ENCODE data around the gene PAK6.
A peak's percentile ranks its signal among the peaks of the same experiment; 100 is the strongest.

Gene PAK6

DNA sequence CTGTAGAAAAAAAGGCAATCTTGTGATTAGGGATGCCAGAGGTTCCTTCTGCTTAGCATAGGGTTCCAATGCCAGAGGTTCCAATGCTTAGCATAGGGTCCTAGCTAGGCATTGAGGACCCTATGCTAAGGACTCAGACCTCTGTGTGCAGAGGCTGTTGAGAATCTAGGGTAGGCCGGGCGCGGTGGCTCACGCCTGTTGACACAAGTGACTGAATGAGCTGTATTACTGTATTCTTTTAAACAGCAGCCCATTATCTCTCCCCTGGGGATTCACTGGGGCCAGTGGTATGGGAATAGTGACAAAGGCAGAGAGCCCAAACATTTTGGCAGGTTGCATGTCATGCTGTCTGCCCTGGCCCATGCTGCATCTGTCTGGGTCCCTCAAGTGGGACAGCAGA lies 16.2 kb downstream of the PAK6 start:
- DNase-seq (ENCODE audit: low read depth), result no peak

- no peak for DNase-seq (ENCODE audit: low read depth)
Observed at GRCh38 chr15:40256638-40257235, 17.9 kb downstream of the PAK6 start.

- no peak for DNase-seq (ENCODE audit: low read depth)
Observed at GRCh38 chr15:40257656-40258450, 19.0 kb downstream of the PAK6 start.

GRCh38 chr15:40258544-40258943 lies 19.7 kb downstream of the PAK6 start:
- DNase-seq (ENCODE audit: low read depth), result no peak

GRCh38 chr15:40259021-40259420 lies 20.2 kb downstream of the PAK6 start:
- no peak for DNase-seq (ENCODE audit: low read depth)

GRCh38 chr15:40263024-40263754 lies 24.3 kb downstream of the PAK6 start:
- DNase-seq (ENCODE audit: low read depth), result no peak

- DNase-seq (ENCODE audit: low read depth), result no peak
Observed at GRCh38 chr15:40264321-40265153, 25.7 kb downstream of the PAK6 start.

GRCh38 chr15:40265355-40265754 lies 26.5 kb downstream of the PAK6 start:
- no peak for DNase-seq (ENCODE audit: low read depth)

DNA sequence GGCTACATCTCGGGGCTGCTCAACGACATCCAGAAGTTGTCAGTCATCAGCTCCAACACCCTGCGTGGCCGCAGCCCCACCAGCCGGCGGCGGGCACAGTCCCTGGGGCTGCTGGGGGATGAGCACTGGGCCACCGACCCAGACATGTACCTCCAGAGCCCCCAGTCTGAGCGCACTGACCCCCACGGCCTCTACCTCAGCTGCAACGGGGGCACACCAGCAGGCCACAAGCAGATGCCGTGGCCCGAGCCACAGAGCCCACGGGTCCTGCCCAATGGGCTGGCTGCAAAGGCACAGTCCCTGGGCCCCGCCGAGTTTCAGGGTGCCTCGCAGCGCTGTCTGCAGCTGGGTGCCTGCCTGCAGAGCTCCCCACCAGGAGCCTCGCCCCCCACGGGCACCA lies 27.0 kb downstream of the PAK6 start:
- DNase-seq (ENCODE audit: low read depth), result no peak

DNA sequence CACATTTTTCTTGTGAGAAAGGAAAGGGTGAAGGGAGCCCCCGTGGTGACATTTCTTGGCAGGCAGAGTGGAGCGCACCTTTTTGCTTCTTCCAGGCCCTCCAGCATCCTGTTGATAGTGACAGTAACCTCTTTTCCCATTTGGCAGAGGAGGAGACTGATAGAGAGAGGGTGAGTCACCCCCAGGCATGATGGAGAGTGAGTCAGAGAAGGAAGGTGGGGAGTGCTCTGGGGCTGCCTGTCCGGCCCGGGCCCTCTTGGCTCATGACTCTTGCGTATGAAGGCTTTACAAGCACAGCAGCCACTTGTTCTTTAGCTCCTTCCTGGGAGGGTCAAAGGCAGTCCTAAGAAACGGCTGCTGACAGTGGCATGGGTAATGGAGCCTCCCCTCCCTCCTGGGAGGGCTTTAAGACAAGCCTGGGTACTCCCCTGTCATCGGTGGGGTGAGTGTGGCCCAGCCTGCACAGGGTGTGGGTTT lies 28.0 kb downstream of the PAK6 start:
- no peak for DNase-seq (ENCODE audit: low read depth)

GRCh38 chr15:40267670-40268069 lies 28.8 kb downstream of the PAK6 start:
- DNase-seq (ENCODE audit: low read depth), result no peak

GRCh38 chr15:40269604-40270003 lies 30.7 kb downstream of the PAK6 start:
- no peak for DNase-seq (ENCODE audit: low read depth)

GRCh38 chr15:40270246-40270995 lies 31.6 kb downstream of the PAK6 start:
- no peak for DNase-seq (ENCODE audit: low read depth)

DNA sequence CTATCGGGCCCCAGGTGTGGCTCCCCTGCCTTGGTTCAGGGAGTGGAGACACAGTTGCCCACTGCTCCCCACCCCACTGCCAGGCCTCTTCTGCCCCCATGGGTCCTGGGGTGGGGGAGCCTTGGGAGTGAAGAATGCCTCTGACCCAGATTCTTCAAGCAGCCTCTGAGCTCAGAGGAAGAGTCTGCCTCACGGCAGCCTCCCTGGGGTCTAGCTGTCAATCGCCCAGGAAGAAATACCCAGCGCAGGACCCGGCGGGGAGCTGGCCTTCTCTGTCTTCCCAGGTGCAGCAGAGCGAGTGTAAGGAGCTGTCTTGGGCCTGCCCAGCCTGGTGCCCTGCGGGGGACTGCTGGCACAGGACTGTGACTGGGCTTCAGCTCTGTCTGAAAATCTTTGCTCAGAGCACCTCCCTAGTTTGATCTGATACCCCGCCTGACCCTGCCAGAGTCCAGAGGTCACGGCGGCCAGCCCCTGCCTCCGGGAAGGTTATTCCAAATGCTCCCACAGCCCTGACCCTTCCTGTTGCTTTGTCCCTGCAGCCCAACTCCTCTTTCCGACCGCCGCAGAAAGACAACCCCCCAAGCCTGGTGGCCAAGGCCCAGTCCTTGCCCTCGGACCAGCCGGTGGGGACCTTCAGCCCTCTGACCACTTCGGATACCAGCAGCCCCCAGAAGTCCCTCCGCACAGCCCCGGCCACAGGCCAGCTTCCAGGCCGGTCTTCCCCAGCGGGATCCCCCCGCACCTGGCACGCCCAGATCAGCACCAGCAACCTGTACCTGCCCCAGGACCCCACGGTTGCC lies 33.0 kb downstream of the PAK6 start:
- DNase-seq (ENCODE audit: low read depth), result no peak

DNA sequence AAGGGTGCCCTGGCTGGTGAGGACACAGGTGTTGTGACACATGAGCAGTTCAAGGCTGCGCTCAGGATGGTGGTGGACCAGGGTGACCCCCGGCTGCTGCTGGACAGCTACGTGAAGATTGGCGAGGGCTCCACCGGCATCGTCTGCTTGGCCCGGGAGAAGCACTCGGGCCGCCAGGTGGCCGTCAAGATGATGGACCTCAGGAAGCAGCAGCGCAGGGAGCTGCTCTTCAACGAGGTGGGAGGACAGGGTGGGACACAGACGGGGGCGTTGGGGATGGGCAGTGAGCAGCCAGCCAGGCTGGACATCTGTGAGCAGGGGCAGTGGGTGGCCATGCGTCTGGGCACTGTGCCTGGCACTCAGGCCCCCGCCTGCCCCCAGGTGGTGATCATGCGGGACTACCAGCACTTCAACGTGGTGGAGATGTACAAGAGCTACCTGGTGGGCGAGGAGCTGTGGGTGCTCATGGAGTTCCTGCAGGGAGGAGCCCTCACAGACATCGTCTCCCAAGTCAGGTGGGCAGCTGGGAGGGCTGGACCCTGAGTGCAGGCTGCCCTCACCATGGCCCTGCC lies 33.7 kb downstream of the PAK6 start:
- DNase-seq (ENCODE audit: low read depth), result no peak

DNA sequence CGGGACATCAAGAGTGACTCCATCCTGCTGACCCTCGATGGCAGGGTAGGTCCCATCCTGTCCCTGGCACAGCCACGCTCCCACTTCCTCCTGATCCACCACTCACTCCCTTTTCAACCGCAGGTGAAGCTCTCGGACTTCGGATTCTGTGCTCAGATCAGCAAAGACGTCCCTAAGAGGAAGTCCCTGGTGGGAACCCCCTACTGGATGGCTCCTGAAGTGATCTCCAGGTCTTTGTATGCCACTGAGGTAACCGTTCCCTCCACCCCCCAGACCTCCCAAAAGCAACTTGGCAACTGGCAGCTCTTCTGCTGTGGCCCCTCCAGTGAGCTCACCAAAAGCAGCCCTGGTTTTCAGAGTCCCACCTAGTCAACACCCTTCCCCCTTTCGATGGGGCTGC lies 34.6 kb downstream of the PAK6 start:
- DNase-seq (ENCODE audit: low read depth), result no peak

DNA sequence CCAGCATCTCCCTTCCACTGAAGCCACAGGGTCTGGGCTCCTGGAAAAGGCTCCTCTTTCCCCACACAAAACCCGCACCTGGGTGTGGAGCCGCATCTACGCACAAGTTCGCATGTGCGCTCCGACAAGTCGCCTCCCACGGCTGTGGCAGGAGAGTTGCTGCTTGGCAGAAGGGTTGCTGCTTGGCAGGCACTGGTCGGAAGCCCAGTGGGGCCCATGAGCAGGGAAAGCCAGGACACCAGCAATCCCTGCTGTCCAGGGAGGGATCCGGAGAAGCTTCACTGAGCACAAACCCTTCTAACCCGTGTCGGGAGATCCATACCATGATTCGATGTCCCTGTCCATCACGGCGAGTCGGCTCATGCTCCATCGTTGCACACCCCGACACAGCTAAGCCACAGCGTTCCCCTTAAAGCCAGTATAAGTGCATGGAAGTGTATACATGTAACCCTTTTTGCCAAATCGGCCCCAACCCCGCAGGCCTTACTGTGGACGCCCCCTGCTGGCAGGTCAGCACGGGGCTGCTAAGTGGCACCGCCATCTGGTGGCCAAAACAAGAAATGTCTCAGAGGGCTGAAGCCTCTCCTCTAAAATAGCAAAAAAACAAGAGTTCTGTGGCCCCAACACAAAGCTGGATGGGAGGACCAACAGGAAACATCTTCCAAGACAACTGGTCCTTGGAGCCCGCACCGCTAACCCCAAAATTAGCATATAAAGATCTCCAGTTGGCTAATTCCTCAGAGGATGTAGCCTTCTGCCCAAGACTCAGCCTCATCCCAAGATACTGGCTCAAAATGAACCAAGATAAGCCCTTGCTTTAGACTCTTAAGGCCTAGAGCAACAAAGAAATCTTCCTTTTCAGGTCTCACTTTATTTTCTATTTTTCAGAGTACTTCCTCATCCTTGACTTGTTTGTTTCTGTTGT lies 35.7 kb downstream of the PAK6 start:
- DNase-seq (ENCODE audit: low read depth), result peak; percentile 79

GRCh38 chr15:40275523-40275922 lies 36.7 kb downstream of the PAK6 start:
- DNase-seq (ENCODE audit: low read depth), result no peak

GRCh38 chr15:40275954-40276353 lies 37.1 kb downstream of the PAK6 start:
- no peak for DNase-seq (ENCODE audit: low read depth)
